ENCODE results near the gene GALNT17.

GALNT17 gene

GRCh38 chr7:71511361-71511807 is 379.4 kb downstream of the GALNT17 start:
- TF ChIP-seq TAF1 (IDR thresholded peaks at IDR 0.05; ENCODE audit: borderline replicate concordance, insufficient read depth, low read length) (no peak), REST (IDR thresholded peaks at IDR 0.05; ENCODE audit: insufficient read depth in 1 of 2, low read depth in 2 of 2, low read length in 2 of 2) (no peak), SIN3A (IDR thresholded peaks at IDR 0.05; ENCODE audit: borderline replicate concordance, insufficient read depth, low read length) (no peak), POLR2AphosphoS5 (IDR thresholded peaks at IDR 0.05; ENCODE audit: low read depth, low read length) (no peak), FOXP2 (optimal IDR thresholded peaks at IDR 0.05; ENCODE audit: borderline replicate concordance, extremely low read depth, extremely low read length, insufficient read depth) (no peak)

- TF ChIP-seq REST (IDR thresholded peaks at IDR 0.05; ENCODE audit: insufficient read depth in 1 of 2, low read depth in 2 of 2, low read length in 2 of 2) (no peak), TAF1 (IDR thresholded peaks at IDR 0.05; ENCODE audit: borderline replicate concordance, insufficient read depth, low read length) (no peak), SIN3A (IDR thresholded peaks at IDR 0.05; ENCODE audit: borderline replicate concordance, insufficient read depth, low read length) (no peak), FOXP2 (optimal IDR thresholded peaks at IDR 0.05; ENCODE audit: borderline replicate concordance, extremely low read depth, extremely low read length, insufficient read depth) (no peak), POLR2AphosphoS5 (IDR thresholded peaks at IDR 0.05; ENCODE audit: low read depth, low read length) (no peak)
These were observed 386.2 kb downstream of the GALNT17 start for GRCh38 chr7:71517940-71518699.

GRCh38 chr7:71518880-71519279 is 386.9 kb downstream of the GALNT17 start:
- TF ChIP-seq POLR2AphosphoS5 (IDR thresholded peaks at IDR 0.05; ENCODE audit: low read depth, low read length), result no peak
- no peak for TF ChIP-seq REST (IDR thresholded peaks at IDR 0.05; ENCODE audit: insufficient read depth in 1 of 2, low read depth in 2 of 2, low read length in 2 of 2)
- no peak for TF ChIP-seq FOXP2 (optimal IDR thresholded peaks at IDR 0.05; ENCODE audit: borderline replicate concordance, extremely low read depth, extremely low read length, insufficient read depth)
- TF ChIP-seq TAF1 (IDR thresholded peaks at IDR 0.05; ENCODE audit: borderline replicate concordance, insufficient read depth, low read length), result no peak
- TF ChIP-seq SIN3A (IDR thresholded peaks at IDR 0.05; ENCODE audit: borderline replicate concordance, insufficient read depth, low read length), result no peak

GRCh38 chr7:71521506-71521905 is 389.6 kb downstream of the GALNT17 start:
- TF ChIP-seq TAF1 (IDR thresholded peaks at IDR 0.05; ENCODE audit: borderline replicate concordance, insufficient read depth, low read length) (no peak), SIN3A (IDR thresholded peaks at IDR 0.05; ENCODE audit: borderline replicate concordance, insufficient read depth, low read length) (no peak), POLR2AphosphoS5 (IDR thresholded peaks at IDR 0.05; ENCODE audit: low read depth, low read length) (no peak), FOXP2 (optimal IDR thresholded peaks at IDR 0.05; ENCODE audit: borderline replicate concordance, extremely low read depth, extremely low read length, insufficient read depth) (no peak)

- TF ChIP-seq TAF1 (IDR thresholded peaks at IDR 0.05; ENCODE audit: borderline replicate concordance, insufficient read depth, low read length), result no peak
These were observed 394.2 kb downstream of the GALNT17 start for GRCh38 chr7:71526106-71526505.

- TF ChIP-seq FOXP2 (optimal IDR thresholded peaks at IDR 0.05; ENCODE audit: borderline replicate concordance, extremely low read depth, extremely low read length, insufficient read depth) (no peak), POLR2AphosphoS5 (IDR thresholded peaks at IDR 0.05; ENCODE audit: low read depth, low read length) (no peak), REST (IDR thresholded peaks at IDR 0.05; ENCODE audit: insufficient read depth in 1 of 2, low read depth in 2 of 2, low read length in 2 of 2) (no peak), TAF1 (IDR thresholded peaks at IDR 0.05; ENCODE audit: borderline replicate concordance, insufficient read depth, low read length) (no peak), SIN3A (IDR thresholded peaks at IDR 0.05; ENCODE audit: borderline replicate concordance, insufficient read depth, low read length) (no peak)
These were observed 395.3 kb downstream of the GALNT17 start for GRCh38 chr7:71527213-71527612.
